ENCODE results near the gene PODN.

DNA sequence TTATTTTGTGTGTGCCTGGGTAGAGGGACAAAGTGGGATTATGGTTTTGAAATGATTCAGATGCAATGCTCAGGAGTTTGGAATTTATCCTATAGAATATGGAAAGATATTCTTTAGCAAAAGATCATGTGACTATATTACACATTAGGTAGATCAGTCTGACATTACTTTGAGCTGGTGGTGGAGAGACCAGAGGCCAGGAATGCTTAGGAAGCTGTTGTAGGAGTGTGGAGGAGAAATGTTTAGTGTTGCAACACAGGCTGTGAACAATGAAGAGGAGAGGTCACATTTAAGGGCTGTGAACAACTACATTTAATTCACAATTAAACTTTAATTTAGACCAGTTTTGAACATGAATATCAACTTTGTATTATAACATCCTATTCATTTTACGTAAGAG is 45.3 kb upstream of the PODN start:
- TF ChIP-seq, protein P1, sequence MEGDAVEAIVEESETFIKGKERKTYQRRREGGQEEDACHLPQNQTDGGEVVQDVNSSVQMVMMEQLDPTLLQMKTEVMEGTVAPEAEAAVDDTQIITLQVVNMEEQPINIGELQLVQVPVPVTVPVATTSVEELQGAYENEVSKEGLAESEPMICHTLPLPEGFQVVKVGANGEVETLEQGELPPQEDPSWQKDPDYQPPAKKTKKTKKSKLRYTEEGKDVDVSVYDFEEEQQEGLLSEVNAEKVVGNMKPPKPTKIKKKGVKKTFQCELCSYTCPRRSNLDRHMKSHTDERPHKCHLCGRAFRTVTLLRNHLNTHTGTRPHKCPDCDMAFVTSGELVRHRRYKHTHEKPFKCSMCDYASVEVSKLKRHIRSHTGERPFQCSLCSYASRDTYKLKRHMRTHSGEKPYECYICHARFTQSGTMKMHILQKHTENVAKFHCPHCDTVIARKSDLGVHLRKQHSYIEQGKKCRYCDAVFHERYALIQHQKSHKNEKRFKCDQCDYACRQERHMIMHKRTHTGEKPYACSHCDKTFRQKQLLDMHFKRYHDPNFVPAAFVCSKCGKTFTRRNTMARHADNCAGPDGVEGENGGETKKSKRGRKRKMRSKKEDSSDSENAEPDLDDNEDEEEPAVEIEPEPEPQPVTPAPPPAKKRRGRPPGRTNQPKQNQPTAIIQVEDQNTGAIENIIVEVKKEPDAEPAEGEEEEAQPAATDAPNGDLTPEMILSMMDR (IDR thresholded peaks at IDR 0.05): no peak
- no peak for TF ChIP-seq POLR2A (IDR thresholded peaks at IDR 0.05)

All from body of pancreas (tissue), 4 donors.